SK-N-SH (cell line): Measurements from ENCODE around the gene PTPRA. TPM values are rescaled to one million over a fixed set of nuclear protein-coding genes. Genes with fewer than 3 reads are reported as not detected.

Experiments used
- CTCF ChIA-PET: fragments of 300-600, 350-600 bp; formaldehyde crosslinking; extraction: SDS; loops from one replicate; lab custom pipeline; 2021; lab: Yijun Ruan, JAX
- POLR2A ChIA-PET: fragments of 350-600 bp; sonication (Branson Sonifier 250); formaldehyde crosslinking; extraction: SDS; loops from one replicate; lab custom pipeline; 2020; ENCODE audit warnings: antibody characterized with exemption, inconsistent platforms; lab: Yijun Ruan, JAX
- DNase-seq: peaks from one replicate; pipeline ENCODE4 v3.0.0; 2012
- H2AFZ ChIP-seq: fragments of 200-600 bp; sonication (generic); 2 replicates; pipeline ENCODE4 v1.8.1; 2016; ENCODE audit warnings: antibody characterized with exemption, mild to moderate bottlenecking, low read depth
- H3F3A ChIP-seq: fragments of 200-600 bp; sonication (generic); replicated peaks from 2 replicates; pipeline ENCODE3; 2016; ENCODE audit warnings: antibody characterized with exemption, mild to moderate bottlenecking; ENCODE audit not compliant: insufficient read depth
- H3K27ac ChIP-seq, 2 experiments: fragments of 200-500 bp in 1 of 2; fragments of 200-600 bp in 1 of 2; sonication (Bioruptor generic) in 1 of 2; sonication (generic), shearing (Covaris generic) in 1 of 2; 2 replicates each; pipeline versions ENCODE4 v1.5.1 to v1.6.1; 2014 to 2016; ENCODE audit warnings: low read depth in 2 of 2, inconsistent platforms in 1 of 2, low read length in 1 of 2, mild to moderate bottlenecking in 1 of 2, mixed read lengths in 1 of 2
- H3K27me3 ChIP-seq: fragments of 200-600 bp; sonication (generic), shearing (Covaris generic); 2 replicates; pipeline ENCODE4 v1.6.1; 2016; ENCODE audit warnings: mixed run types; ENCODE audit not compliant: insufficient read depth
- H3K36me3 ChIP-seq, 2 experiments: fragments of 200-500 bp in 1 of 2; fragments of 200-600 bp in 1 of 2; sonication (Bioruptor generic) in 1 of 2; sonication (generic) in 1 of 2; replicated peaks in 1 of 2; 2 replicates each; pipeline versions ENCODE3 to v1.5.1; 2014 to 2016; ENCODE audit warnings: low read length in 1 of 2, mild to moderate bottlenecking in 1 of 2; ENCODE audit not compliant: insufficient read depth in 2 of 2, control insufficient read depth in 1 of 2
- H3K4me1 ChIP-seq, 2 experiments: fragments of 200-500 bp in 1 of 2; fragments of 200-600 bp in 1 of 2; sonication (Bioruptor generic) in 1 of 2; sonication (generic), shearing (Covaris generic) in 1 of 2; 2 replicates each; pipeline versions ENCODE4 v1.5.1 to v1.6.1; 2014 to 2016; ENCODE audit warnings: low read depth in 1 of 2, low read length in 1 of 2, mixed run types in 1 of 2; ENCODE audit not compliant: insufficient read depth in 2 of 2, control insufficient read depth in 1 of 2
- H3K4me2 ChIP-seq: fragments of 200-600 bp; sonication (generic), shearing (Covaris generic); 2 replicates; pipeline ENCODE4 v1.6.1; 2017; ENCODE audit warnings: mixed run types
- H3K4me3 ChIP-seq, 2 experiments: fragments of 200-500 bp in 1 of 2; fragments of 200-600 bp in 1 of 2; sonication (Bioruptor generic) in 1 of 2; sonication (generic), shearing (Covaris generic) in 1 of 2; 2 replicates each; pipeline versions ENCODE4 v1.5.1 to v1.8.1; 2014 to 2016; ENCODE audit warnings: low read depth in 2 of 2, inconsistent platforms in 1 of 2, low read length in 1 of 2, mild to moderate bottlenecking in 1 of 2, mixed read lengths in 1 of 2, moderate library complexity in 1 of 2
- H3K79me2 ChIP-seq: fragments of 200-600 bp; sonication (generic); 2 replicates; pipeline ENCODE4 v1.8.1; 2017; ENCODE audit warnings: mild to moderate bottlenecking; ENCODE audit not compliant: insufficient read depth
- H3K9ac ChIP-seq: fragments of 200-600 bp; sonication (generic); 2 replicates; pipeline ENCODE4 v1.6.1; 2017; ENCODE audit warnings: mixed run types
- H3K9me2 ChIP-seq: fragments of 200-600 bp; sonication (generic); 2 replicates; pipeline ENCODE4 v1.6.1; 2017; ENCODE audit warnings: mixed run types
- H3K9me3 ChIP-seq: fragments of 200-600 bp; sonication (generic); 2 replicates; pipeline ENCODE4 v1.6.1; 2017; ENCODE audit warnings: mixed run types, mild to moderate bottlenecking, moderate library complexity
- H4K20me1 ChIP-seq: fragments of 200-600 bp; sonication (generic); 2 replicates; pipeline ENCODE4 v1.6.1; 2017; ENCODE audit warnings: mild to moderate bottlenecking, mixed run types; ENCODE audit not compliant: insufficient read depth
- GABPA ChIP-seq: IDR thresholded peaks from 2 replicates; pipeline ENCODE4 v1.4.0; 2012; ENCODE audit warnings: low read depth, mild to moderate bottlenecking
- MEF2A ChIP-seq: IDR thresholded peaks from 2 replicates; pipeline ENCODE4 v1.4.0; 2012; ENCODE audit warnings: low read depth, borderline replicate concordance
- RFX5 ChIP-seq: IDR thresholded peaks from 2 replicates; pipeline ENCODE4 v1.6.1; 2012; ENCODE audit warnings: mild to moderate bottlenecking, improper control_type of control experiment, low read length
- SMC3 ChIP-seq: IDR thresholded peaks from 2 replicates; pipeline ENCODE4 v1.6.1; 2012; ENCODE audit warnings: low read depth, low read length, improper control_type of control experiment
- TEAD4 ChIP-seq: IDR thresholded peaks from 2 replicates; pipeline ENCODE4 v1.4.0; 2012; ENCODE audit warnings: mild to moderate bottlenecking, borderline replicate concordance; ENCODE audit not compliant: insufficient read depth
- WGBS: methylation state at CpG from one replicate; pipeline ENCODE4 v1.1.6; 2017; ENCODE audit warnings: low lambda C conversion rate; 5-methylcytosine and 5-hydroxymethylcytosine counted together
- polyA plus RNA-seq, 3 experiments: library from polyadenylated mRNA; depleted of rRNA; stranded (reverse); fragments of >200 nt; gene quantifications; 2 replicates each; pipeline ENCODE4 v1.2.3, GENCODE V29; 2012
- TF ChIP-seq, protein P1 (sequence below): fragments of 150-350 bp; IDR thresholded peaks from 2 replicates; pipeline ENCODE4 v1.6.1; 2017; ENCODE audit warnings: antibody characterized with exemption, low read length, low read depth, borderline replicate concordance
- TF ChIP-seq, protein P2 (sequence below): IDR thresholded peaks from 2 replicates; pipeline ENCODE4 v1.6.1; 2012; ENCODE audit warnings: mild to moderate bottlenecking, low read depth, low read length, moderate library complexity

PTPRA gene
- polyA plus RNA-seq, 1 of the 3 experiments (the other 2 are of a cell fraction): 47.6 TPM

GRCh38 chr20:2880650-2881049 is 7.4 kb downstream of the PTPRA start:
- DNase-seq: no peak
- POLR2A ChIA-PET: no interaction called here
- Histone ChIP-seq H3K36me3 (peaks cover 0 to 9% of the 10 kb centered on the region in 2 experiments), H3K79me2 (peaks cover 94% of the 10 kb centered on the region), H4K20me1 (peaks cover 46% of the 10 kb centered on the region), H3K4me1 (peaks cover 0 to 3% of the 10 kb centered on the region in 2 experiments; a peak in 3 of 4 replicates), H3K9me3 (no peaks in the 10 kb centered on the region), H3K4me3 (no peak overlapping the region), H3K9me2 (no peaks in the 10 kb centered on the region), H3K9ac (no peak overlapping the region), H3K4me2 (no peak overlapping the region), H2AFZ (no peak overlapping the region), H3F3A (no peaks in the 10 kb centered on the region), H3K27me3 (no peaks in the 10 kb centered on the region), H3K27ac (no peak overlapping the region)
- TF ChIP-seq GABPA (no peak), TEAD4 (no peak), SMC3 (no peak), RFX5 (no peak), MEF2A (no peak)
- CTCF ChIA-PET: interaction anchor here (1.1 kb wide), 1 partner anchor 19 kb away, joined by 4 read pairs; no protein-coding TSS in a partner anchor
- WGBS: 93% methylated on average over 7 of the region's 7 CpGs

GRCh38 chr20:2883726-2884637 is 10.7 kb downstream of the PTPRA start:
- peaks cover 46% of the 10 kb centered on the region for H4K20me1 ChIP-seq
- no peak for DNase-seq
- TF ChIP-seq, protein P1, sequence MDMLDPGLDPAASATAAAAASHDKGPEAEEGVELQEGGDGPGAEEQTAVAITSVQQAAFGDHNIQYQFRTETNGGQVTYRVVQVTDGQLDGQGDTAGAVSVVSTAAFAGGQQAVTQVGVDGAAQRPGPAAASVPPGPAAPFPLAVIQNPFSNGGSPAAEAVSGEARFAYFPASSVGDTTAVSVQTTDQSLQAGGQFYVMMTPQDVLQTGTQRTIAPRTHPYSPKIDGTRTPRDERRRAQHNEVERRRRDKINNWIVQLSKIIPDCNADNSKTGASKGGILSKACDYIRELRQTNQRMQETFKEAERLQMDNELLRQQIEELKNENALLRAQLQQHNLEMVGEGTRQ: no peak
- no peak for TF ChIP-seq MEF2A
- TF ChIP-seq, protein P2, sequence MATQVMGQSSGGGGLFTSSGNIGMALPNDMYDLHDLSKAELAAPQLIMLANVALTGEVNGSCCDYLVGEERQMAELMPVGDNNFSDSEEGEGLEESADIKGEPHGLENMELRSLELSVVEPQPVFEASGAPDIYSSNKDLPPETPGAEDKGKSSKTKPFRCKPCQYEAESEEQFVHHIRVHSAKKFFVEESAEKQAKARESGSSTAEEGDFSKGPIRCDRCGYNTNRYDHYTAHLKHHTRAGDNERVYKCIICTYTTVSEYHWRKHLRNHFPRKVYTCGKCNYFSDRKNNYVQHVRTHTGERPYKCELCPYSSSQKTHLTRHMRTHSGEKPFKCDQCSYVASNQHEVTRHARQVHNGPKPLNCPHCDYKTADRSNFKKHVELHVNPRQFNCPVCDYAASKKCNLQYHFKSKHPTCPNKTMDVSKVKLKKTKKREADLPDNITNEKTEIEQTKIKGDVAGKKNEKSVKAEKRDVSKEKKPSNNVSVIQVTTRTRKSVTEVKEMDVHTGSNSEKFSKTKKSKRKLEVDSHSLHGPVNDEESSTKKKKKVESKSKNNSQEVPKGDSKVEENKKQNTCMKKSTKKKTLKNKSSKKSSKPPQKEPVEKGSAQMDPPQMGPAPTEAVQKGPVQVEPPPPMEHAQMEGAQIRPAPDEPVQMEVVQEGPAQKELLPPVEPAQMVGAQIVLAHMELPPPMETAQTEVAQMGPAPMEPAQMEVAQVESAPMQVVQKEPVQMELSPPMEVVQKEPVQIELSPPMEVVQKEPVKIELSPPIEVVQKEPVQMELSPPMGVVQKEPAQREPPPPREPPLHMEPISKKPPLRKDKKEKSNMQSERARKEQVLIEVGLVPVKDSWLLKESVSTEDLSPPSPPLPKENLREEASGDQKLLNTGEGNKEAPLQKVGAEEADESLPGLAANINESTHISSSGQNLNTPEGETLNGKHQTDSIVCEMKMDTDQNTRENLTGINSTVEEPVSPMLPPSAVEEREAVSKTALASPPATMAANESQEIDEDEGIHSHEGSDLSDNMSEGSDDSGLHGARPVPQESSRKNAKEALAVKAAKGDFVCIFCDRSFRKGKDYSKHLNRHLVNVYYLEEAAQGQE: no peak
- no peaks in the 10 kb centered on the region for H3K9me2 ChIP-seq
- POLR2A ChIA-PET: no interaction called here
- CTCF ChIA-PET: interaction anchor here (0.6 to 0.8 kb wide), 2 partner anchors 9 to 19 kb away, joined by 3 read pairs; no protein-coding TSS in a partner anchor
- no peak overlapping the region for H3K27ac ChIP-seq
- 96% methylated on average over 3 of the region's 3 CpGs for WGBS
- H3K9ac ChIP-seq: no peak overlapping the region
- H3K9me3 ChIP-seq: no peaks in the 10 kb centered on the region
- no peak overlapping the region for H3K4me3 ChIP-seq
- H3K79me2 ChIP-seq: peaks cover 93% of the 10 kb centered on the region
- H2AFZ ChIP-seq: no peak overlapping the region
- peaks cover 0 to 3% of the 10 kb centered on the region in 2 experiments; a peak in 2 of 4 replicates for H3K4me1 ChIP-seq
- no peaks in the 10 kb centered on the region for H3F3A ChIP-seq
- no peak overlapping the region for H3K4me2 ChIP-seq
- H3K27me3 ChIP-seq: no peaks in the 10 kb centered on the region
- peaks cover 0 to 4% of the 10 kb centered on the region in 2 experiments for H3K36me3 ChIP-seq
